NCI-H69 (cell line): Measurements from ENCODE around the gene POLR3H.
"Not testable (repeated sequence)": the region's sequence is repeated elsewhere in the genome, so short reads cannot be mapped to it uniquely, and the experiment has no call there.

Experiments used
- DNase-seq: peaks from one replicate; lab custom pipeline; 2025; lab: John Stamatoyannopoulos, UW

The POLR3H gene, protein sequence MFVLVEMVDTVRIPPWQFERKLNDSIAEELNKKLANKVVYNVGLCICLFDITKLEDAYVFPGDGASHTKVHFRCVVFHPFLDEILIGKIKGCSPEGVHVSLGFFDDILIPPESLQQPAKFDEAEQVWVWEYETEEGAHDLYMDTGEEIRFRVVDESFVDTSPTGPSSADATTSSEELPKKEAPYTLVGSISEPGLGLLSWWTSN

GRCh38 chr22:41543854-41544670, at the start of gene POLR3H:
POLR3H (minus strand) TSS chr22:41544470; CDS start chr22:41544101, 369 bp downstream.
- peak; percentile 100 for DNase-seq

GRCh38 chr22:41593336-41593960, 49.2 kb upstream of the POLR3H start:
- DNase-seq: peak; percentile 68

DNA sequence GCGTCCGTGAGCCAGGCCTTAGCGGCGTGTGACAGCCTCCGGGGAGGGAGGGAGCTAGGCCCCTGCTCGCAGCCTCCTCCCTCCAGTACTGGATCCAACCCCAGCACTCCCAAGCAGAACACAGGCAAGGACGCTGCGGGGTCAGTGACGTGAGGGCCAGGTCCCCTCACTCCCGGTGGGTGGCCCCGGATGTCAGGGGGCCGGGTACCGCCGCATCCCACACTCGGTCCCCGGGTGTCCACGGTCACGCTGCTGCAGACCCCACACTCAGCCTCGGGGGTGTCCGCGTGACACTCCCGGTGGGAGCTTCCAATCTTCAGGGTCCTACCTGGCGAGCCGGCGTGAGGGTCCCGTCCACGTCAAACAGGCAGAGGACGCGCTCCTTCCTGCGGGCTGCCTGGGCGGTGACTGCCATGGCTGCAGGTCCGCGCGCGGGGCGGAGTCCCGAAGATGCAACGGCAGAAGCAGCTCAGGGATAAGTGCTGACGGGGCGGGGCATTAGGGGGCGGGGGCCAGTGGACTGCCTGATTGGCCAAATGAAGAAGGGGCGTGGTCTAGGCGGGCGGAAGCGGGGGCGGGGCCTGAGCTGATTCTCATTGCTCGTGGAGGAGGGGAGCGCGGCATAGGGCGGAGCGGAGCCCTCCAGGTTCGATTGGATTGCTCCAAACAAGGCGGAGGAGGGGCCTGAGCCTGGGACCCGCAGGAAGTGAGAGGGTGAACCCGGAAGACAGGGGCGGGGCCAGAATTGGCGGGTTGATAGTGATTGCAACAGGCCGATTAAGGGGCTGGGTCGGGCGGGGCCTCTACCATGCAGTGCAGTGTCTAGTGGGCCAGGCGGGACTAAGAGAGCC, 45.3 kb upstream of the POLR3H start, which contains the start of gene PMM1:
PMM1 (minus strand) TSS at position 450 of the 851 bp plus-strand sequence; CDS start at position 415, 35 bp downstream.
- peak; percentile 100 for DNase-seq

DNA sequence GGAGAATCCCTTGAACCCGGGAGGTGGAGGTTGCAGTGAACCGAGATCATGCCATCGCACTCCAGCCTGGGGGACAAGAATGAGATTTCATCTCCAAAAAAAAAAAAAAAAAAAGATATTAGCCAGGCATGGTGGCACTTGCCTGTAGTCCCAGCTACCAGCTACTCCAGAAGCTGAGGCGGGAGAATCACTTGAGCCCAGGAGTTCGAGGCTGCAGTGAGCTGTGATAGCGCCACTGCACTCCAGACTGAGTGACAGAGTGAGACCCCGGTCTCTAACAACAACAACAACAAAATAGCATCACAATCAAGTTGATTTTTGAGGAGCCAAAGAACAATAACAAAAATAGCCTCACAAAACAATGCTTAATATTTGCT, 43.1 kb upstream of the POLR3H start:
- DNase-seq: no peak

DNA sequence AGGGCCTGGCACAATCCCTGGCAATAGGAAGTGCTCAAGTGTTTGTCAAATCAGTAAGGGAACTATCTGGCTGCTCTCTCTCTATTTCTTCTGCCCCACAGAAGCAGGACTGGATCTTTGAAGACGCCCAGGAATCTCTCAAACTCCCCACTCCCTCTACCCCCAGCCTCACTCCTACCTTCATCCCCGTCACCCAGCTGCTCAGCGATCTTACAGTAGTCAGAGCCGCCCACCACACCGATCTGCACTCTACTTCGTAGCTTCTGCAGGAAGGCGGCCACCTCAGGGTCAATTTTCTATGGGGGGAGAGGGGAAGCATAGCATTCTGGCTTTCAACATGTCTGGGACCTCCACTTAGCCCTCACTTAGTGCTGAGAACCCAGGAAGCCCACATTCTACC, 41.6 kb upstream of the POLR3H start:
- no peak for DNase-seq

DNA sequence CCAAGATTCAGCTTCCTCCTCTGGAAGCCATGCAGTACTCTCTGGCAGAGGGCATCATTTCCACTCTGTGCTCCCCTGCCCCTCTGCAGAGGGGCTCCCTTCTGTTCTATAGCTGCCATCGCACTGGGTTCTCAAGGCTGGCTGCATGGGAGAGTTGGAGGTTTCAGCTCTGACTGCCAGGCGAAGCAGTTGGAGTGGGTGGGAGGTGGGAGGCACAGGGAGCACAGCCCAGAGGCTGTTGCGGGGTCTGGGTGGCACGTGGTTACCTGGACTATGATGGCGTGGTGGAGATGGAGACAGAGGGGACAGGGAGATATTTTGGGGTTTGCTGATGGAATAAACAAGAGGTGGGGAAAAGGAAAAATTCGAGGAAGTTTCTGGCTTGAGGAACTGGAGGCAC, 40.6 kb upstream of the POLR3H start:
- no peak for DNase-seq

GRCh38 chr22:41582694-41583093, 38.4 kb upstream of the POLR3H start:
- DNase-seq: no peak

DNA sequence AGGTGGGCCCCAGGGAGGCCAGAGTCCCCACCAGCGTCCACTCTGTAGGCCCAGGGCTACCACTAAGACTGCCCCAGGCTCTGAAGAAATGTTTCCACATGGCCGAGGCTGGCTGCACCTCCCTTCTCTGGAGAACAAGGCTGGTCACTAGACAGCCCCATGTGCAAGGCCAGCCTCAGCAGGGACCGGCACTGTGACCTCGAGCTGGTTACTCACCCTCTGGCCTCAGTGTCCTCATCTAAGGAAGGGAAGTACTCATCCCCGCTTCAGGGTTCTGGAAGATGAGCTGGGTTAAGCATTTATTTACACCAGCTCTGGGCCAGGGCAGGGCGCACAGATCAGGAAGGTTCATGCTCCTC, 35.7 kb upstream of the POLR3H start:
- DNase-seq: no peak

DNA sequence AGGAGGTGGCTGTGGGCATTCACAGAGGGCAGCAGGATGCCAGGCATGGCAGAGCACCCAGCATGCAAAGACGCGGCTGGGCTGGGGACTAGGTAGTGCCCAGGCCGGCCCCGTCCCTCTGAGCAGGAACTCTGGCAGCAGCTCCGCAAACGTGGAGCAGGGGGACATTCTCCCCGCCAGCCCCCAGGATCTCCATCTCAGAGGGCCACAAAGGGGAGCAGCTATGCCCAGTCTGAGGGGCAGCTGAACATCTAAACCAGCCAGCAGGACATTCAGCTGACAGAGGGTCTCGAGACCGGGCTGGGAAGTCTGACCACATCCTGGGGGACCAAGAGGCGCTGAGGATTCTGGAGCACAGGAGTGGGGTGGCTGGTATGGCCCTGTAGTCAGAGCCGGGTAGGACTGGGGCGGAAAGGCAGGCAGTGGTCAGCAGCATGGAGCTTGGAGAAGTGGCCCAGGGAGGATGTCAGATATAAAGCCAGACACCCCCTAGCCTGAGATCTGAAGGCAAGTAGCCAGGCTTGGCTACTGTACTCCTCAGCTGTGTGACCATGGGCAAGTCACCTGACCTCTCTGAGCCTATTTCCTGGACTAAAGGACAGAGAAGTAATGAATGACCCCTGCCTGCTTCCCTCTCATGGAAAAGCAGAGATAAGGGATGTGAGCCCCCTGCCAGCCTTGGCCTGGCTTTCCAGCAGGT, 35.2 kb upstream of the POLR3H start:
- no peak for DNase-seq

GRCh38 chr22:41578818-41579217, 34.5 kb upstream of the POLR3H start:
- DNase-seq: no peak

GRCh38 chr22:41578114-41578513, 33.8 kb upstream of the POLR3H start:
- no peak for DNase-seq

GRCh38 chr22:41576877-41577276, 32.6 kb upstream of the POLR3H start:
- DNase-seq: peak; percentile 61

- DNase-seq: no peak
Observed at GRCh38 chr22:41575533-41575932, 31.3 kb upstream of the POLR3H start.

- no peak for DNase-seq
Observed at GRCh38 chr22:41574847-41575381, 30.6 kb upstream of the POLR3H start.

DNA sequence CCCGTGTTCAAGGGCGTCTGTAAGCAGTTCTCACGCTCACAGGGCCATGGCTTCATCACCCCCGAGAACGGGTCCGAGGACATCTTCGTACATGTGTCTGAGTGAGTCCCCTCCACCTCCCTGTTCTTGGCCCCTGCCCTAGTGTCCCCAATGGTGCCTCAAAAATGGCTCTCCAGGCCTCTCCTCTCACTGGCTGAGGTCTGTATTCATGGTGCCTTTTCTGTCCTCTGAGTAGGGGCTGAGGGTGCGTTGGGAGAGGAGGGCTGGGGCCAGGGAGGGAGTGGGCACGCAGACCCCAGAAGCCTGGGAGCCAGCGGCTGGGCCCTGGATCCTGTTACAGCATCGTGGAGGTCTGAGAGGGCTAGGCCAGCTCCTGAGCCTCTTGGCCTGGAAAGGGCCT, 29.4 kb upstream of the POLR3H start:
- DNase-seq: no peak

DNA sequence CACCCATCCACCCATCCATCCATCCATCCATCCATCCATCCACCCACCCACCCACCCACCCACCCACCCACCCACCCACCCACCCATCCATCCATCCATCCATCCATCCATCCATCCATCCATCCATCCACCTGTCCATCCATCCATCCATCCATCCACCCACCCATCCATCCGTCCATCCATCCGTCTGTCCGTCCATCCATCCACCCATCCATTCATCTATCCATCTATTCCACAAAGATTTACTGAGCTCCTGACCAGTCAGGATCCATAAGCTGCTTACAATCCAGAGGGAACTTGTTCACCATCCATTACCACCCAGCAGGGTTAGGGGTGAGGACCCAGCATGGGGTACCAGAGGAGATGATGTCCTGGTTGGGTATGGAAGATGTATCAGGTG, 28.0 kb upstream of the POLR3H start:
- DNase-seq: not testable (repeated sequence)

DNA sequence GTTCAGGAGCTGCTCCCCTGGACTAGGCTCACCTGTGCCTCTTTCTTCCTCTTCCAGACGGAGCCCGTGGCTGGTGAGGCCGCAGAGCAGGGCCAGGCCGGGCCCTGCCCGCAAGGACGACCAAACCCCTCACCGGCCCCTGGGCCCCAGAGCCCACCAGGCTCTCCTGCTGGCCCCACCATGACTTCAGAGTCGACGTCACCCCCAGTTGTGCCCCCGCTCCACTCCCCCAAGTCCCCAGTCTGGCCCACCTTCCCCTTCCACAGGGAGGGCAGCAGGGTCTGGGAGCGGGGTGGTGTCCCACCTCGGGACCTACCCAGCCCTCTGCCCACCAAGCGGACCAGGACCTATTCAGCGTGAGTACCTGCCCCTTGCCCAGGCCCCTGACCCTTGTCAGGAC, 27.5 kb upstream of the POLR3H start:
- DNase-seq: no peak

GRCh38 chr22:41570221-41570620, 26.0 kb upstream of the POLR3H start:
- no peak for DNase-seq

DNA sequence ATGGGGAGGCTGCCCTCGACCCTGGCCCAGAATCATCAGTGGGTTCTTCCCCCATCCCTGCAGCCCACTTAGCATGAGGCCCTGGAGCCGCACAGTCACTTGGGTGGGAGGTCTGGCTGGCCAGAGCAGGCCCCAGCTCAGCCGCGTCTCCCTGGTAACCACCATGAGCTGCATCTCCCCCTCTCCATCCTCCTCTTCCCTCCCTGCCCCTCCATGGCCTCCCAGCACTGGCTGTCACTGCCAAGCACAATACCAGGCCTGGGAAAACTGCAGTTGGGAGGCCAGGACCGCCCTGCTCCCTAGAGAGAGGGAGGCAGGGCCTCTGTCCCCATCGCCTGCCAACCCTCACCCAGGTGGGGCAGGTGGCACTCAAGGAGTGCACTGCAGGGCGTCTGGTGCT, 24.5 kb upstream of the POLR3H start:
- DNase-seq: peak; percentile 31

DNA sequence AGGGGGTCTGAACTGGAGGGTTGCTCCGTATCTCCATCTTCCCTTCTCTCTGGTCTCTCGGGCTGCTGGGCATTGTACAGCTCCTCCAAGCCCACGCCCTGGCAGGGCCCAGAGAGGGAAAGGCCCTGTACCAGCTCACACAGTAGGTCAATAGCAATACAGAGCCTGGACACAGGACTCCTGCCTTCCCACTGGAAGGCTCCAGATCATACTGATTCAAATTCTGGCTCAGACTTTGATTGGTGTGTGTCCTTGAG, 23.2 kb upstream of the POLR3H start:
- no peak for DNase-seq

GRCh38 chr22:41565403-41566054, 21.3 kb upstream of the POLR3H start:
- peak; percentile 69 for DNase-seq
